ENCODE data around the gene ARG2. TPM values are rescaled to one million over a fixed set of nuclear protein-coding genes. Genes with fewer than 3 reads are reported as not detected.

The ARG2 gene
- total RNA-seq, 4 donors from 2014 or later, result 7.1 to 50.6 (median 17.7) TPM

DNA sequence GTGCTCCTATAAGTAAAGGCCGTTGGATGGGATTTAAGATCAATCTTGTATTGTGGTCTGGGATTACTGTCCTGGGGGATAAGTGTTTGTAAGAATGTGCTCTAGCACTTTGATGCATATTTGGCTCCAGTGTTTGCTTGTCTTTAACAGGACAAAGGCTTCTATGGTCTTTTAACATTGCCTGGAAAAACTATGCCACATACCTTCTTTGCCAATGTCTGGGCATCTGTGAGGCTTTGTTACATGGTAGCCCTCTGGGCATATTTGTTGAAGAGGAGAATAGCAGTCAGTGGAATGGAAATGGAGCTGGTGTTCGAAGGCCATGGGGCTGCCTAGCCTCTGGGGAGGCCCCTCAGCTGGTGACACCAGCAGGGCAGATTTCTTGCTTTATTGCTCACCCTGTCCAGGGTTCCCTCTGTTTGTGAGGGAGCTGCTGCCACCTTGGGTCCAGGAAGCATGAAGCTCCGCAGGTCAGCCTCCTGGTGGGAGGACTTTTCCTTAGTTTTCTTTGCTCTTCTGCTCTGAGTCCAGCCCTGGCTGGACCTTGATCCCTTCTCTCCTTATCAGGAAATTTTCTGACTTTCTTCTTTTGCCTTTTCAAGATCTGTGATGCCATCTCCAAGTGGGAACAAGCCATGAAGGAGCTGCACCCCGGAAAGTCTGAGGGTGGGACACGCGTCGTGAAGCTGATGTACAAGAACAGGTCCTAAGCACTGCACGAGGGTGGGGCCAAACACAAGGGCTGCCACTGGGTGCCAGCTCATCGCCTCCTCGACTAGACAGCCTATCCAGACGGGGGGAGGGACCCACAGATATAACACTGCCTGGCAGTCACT lies 39.2 kb upstream of the ARG2 start:
- Histone ChIP-seq H3K27ac (no peak overlapping the region), H3K4me3 (no peak overlapping the region), H3K27me3 (no peaks in the 10 kb centered on the region), H3K4me1 (no peaks in the 10 kb centered on the region), H3K36me3 (peaks cover 0 to 39% (median 0%) of the 10 kb centered on the region in 3 donors), H3K9me3 (no peaks in the 10 kb centered on the region)
- DNase-seq, result no peak
- TF ChIP-seq POLR2A (IDR thresholded peaks at IDR 0.05), result no peak
- TF ChIP-seq, protein P1, sequence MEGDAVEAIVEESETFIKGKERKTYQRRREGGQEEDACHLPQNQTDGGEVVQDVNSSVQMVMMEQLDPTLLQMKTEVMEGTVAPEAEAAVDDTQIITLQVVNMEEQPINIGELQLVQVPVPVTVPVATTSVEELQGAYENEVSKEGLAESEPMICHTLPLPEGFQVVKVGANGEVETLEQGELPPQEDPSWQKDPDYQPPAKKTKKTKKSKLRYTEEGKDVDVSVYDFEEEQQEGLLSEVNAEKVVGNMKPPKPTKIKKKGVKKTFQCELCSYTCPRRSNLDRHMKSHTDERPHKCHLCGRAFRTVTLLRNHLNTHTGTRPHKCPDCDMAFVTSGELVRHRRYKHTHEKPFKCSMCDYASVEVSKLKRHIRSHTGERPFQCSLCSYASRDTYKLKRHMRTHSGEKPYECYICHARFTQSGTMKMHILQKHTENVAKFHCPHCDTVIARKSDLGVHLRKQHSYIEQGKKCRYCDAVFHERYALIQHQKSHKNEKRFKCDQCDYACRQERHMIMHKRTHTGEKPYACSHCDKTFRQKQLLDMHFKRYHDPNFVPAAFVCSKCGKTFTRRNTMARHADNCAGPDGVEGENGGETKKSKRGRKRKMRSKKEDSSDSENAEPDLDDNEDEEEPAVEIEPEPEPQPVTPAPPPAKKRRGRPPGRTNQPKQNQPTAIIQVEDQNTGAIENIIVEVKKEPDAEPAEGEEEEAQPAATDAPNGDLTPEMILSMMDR (IDR thresholded peaks at IDR 0.05), result no peak
- WGBS, 2 donors, result 86 to 87% methylated on average over 7 to 8 of the region's 11 CpGs
- intact Hi-C loops (cut with DNase I), result no loop called here

- H3K27ac ChIP-seq, result no peak overlapping the region
- 93 to 100% methylated on average over 1 of the region's 1 CpG for WGBS, 2 donors
- H3K9me3 ChIP-seq, result no peaks in the 10 kb centered on the region
- H3K4me3 ChIP-seq, result no peak overlapping the region
- DNase-seq, result no peak
- no peak for TF ChIP-seq POLR2A (IDR thresholded peaks at IDR 0.05)
- TF ChIP-seq, protein P1 (IDR thresholded peaks at IDR 0.05), result no peak
- no peaks in the 10 kb centered on the region for H3K27me3 ChIP-seq
- H3K4me1 ChIP-seq, result no peaks in the 10 kb centered on the region
- intact Hi-C loops (cut with DNase I), result no loop called here
- H3K36me3 ChIP-seq, result peaks cover 0 to 49% (median 0%) of the 10 kb centered on the region in 3 donors
These were observed 38.1 kb upstream of the ARG2 start for GRCh38 chr14:67581643-67582042.

GRCh38 chr14:67582061-67582460 lies 37.7 kb upstream of the ARG2 start:
- H3K36me3 ChIP-seq, result peaks cover 0 to 54% (median 0%) of the 10 kb centered on the region in 3 donors
- TF ChIP-seq, protein P1 (IDR thresholded peaks at IDR 0.05), result no peak
- no peak for TF ChIP-seq POLR2A (IDR thresholded peaks at IDR 0.05)
- DNase-seq, result no peak
- H3K27me3 ChIP-seq, result no peaks in the 10 kb centered on the region
- no peak overlapping the region for H3K27ac ChIP-seq
- H3K9me3 ChIP-seq, result no peaks in the 10 kb centered on the region
- intact Hi-C loops (cut with DNase I), result no loop called here
- no peaks in the 10 kb centered on the region for H3K4me1 ChIP-seq
- 75 to 96% methylated on average over 5 to 6 of the region's 7 CpGs for WGBS, 2 donors
- no peak overlapping the region for H3K4me3 ChIP-seq

DNA sequence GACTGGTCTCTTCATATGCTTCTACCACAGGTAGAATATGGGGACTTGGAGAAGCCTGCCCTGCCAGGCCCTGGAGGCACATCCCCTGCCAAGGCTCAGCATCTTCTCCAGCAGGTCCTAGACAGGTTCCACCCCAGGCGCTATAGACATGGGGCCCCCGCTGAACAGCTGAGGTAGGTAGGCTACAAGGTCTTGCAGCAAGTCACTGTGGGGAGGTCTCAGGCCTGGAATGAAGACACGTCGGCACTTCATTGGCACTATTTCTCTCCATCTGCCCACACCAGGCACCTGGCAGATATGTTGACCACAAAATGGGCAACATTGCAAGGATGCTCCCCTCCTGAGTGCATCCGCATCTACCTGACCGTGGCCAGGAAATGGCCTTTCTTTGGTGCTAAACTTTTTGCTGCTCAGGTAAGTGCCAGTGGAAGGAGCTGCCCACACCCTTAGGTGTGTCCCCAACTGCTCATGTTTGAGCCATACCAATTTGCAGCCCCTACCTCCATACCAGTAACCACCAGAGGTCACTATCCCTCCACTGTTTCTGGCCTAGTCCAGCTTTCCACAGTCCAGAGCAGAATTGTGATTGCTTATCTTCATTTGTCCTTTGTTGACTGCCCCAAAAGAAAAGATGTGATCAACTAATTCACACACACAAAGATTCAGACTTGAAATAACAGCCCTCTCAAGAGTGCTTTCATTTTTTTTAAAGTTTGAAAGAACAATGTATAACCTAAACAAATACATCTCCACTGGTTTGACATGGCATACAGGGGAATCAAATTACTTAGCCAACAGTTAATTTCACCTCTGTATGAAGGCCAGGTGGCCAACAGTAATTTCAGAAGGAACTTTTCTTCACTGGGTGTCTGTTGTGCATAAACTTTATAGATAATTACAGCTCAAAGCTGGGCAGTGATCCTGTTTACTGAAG lies 35.7 kb upstream of the ARG2 start:
- TF ChIP-seq, protein P1 (IDR thresholded peaks at IDR 0.05), result peak; percentile 43 to 68 (median 51)
- no peak for TF ChIP-seq POLR2A (IDR thresholded peaks at IDR 0.05)
- H3K36me3 ChIP-seq, result peaks cover 0 to 61% (median 0%) of the 10 kb centered on the region in 3 donors
- no peaks in the 10 kb centered on the region for H3K27me3 ChIP-seq
- WGBS, 2 donors, result 70 to 83% methylated on average over 5 to 6 of the region's 6 CpGs
- no peak overlapping the region for H3K4me3 ChIP-seq
- no peak for DNase-seq
- no peak overlapping the region for H3K27ac ChIP-seq
- intact Hi-C loops (cut with DNase I), result no loop called here
- no peaks in the 10 kb centered on the region for H3K9me3 ChIP-seq
- H3K4me1 ChIP-seq, result no peaks in the 10 kb centered on the region

All from esophagus squamous epithelium (tissue), 5 donors.